ENCODE data around the gene SECTM1. TPM values are rescaled to one million over a fixed set of nuclear protein-coding genes. Genes with fewer than 3 reads are reported as not detected.

The SECTM1 gene
- total RNA-seq, 4 donors from 2014 or later: 19.8 to 35.5 (median 30.7) TPM

- DNase-seq (ENCODE audit: low spot score) (no peak), ATAC-seq (ENCODE audit: low FRiP score) (no peak)
- no peak for TF ChIP-seq CTCF (IDR thresholded peaks at IDR 0.05)
Measured at GRCh38 chr17:82317394-82318168, 16.0 kb downstream of the SECTM1 start, which contains the start of gene CD7. CD7 (minus strand) TSS chr17:82317608; CDS start chr17:82317495, 113 bp downstream.

- ATAC-seq (ENCODE audit: low FRiP score): peak; percentile 8
- no peak for DNase-seq (ENCODE audit: low spot score)
Measured at GRCh38 chr17:82316651-82317393, 16.7 kb downstream of the SECTM1 start.

GRCh38 chr17:82315703-82316358 lies 17.7 kb downstream of the SECTM1 start:
- no peak for TF ChIP-seq CTCF (IDR thresholded peaks at IDR 0.05)
- ATAC-seq (ENCODE audit: low FRiP score): peak; percentile 13
- DNase-seq (ENCODE audit: low spot score): no peak

More at GRCh38 chr17:82316651-82317393, 16.7 kb downstream of the SECTM1 start:
- no peak for TF ChIP-seq CTCF (IDR thresholded peaks at IDR 0.05)

- ATAC-seq (ENCODE audit: low FRiP score) (no peak), DNase-seq (ENCODE audit: low spot score) (no peak)
- TF ChIP-seq CTCF (IDR thresholded peaks at IDR 0.05): no peak
Measured at GRCh38 chr17:82314727-82315605, 18.6 kb downstream of the SECTM1 start.

- DNase-seq (ENCODE audit: low spot score) (no peak), ATAC-seq (ENCODE audit: low FRiP score) (no peak)
- no peak for TF ChIP-seq CTCF (IDR thresholded peaks at IDR 0.05)
Measured at GRCh38 chr17:82314012-82314726, 19.4 kb downstream of the SECTM1 start.

Measured in omental fat pad (tissue), 4 donors.